A549 treated with dexamethasone at 1 μM for 4 hours (cell line): Measurements from ENCODE around the gene NFILZ. TPM values are rescaled to one million over a fixed set of nuclear protein-coding genes. Genes with fewer than 3 reads are reported as not detected.

Experiments used
- total RNA-seq: library from RNA; stranded (reverse); fragments of 200-300 nt; extraction: Qiagen RNA extraction; gene quantifications from 5 replicates; pipeline ENCODE4 v1.2.3, GENCODE V29; 2022

Gene NFILZ, protein sequence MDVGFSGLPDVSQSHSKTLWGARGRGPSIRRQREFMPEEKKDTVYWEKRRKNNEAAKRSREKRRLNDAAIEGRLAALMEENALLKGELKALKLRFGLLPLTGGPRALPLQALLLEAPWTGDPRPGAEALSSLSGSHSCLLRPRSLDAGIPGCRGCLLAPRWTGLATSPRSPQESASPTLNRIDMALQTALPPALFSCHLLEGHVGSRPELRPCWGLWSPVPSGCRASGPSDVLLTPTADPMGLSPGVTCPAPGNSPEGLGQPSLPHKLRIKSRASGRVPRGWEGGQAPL
- total RNA-seq: not detected in 5 replicates

DNA sequence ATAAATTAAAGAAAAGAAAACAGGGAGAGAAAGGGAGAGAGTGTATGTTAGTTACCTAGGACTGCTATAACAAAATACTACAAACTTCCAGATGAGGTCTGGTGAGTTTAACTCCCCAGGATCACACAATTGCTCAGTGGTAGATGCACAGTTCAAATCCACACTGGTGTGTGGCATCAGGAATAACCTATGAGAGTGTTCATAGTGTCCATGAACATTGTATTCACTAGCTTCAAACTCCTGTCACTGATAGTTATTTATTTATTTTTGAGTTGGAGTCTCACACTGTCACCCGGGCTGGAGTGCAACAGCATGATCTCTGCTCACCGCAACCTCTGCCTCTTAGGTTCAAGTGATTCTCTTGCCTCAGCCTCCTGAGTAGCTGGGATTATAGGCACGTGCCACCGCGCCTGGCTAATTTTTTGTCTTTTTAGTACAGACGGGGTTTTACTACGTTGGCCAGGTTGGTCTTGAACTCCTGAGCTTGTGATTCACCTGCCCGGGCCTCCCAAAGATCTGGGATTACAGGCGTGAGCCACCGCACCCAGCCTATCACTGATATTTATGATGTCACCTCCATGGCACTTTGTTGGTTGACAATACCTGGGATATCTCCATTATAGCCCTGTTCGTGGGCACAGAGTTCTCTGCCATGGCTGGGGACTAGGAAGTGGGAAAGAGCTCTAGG, at the start of gene NFILZ:
TSS of gene NFILZ (plus strand) at position 638 of the 688 bp plus-strand sequence. CDS start 46,133 bp downstream, outside the sequence.

DNA sequence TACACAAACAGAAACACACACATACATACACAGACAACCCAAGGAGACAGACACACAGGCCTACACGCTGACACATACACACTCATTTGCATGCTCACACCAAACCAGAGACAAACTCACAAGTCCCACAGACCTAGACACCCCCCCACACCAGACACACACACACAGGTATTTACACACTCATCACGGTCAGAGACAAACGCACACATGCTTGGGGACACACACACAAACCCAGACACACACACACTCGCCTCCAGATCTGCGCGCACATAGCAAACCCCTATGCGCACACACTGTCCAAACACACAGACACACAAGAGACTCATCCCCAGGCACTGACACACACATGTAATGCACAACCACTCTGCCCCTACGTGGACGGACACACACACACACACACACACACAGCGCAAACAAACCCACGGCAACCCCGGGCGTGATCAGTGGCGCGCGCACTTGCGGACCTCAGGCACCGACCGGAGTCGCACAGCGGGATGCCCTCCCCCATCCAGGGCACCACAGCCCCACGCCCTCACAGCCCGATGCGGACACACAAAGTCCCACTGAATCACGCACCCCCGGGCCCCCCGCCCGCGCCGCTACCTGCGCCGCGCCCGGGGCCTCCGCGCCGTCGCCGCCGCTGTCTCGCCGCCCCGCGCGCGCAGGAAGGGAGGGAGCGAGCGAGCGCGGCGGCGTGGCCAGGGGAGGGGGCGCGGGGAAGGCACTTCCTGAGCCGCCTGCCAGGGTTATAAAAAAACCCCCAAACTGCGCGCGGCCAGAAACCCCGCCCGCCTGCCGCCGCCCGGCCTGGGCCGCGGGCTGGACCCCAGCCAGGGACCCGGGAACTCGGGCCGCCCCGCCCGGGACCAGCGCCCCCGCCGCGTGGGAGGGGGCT, 20.1 kb upstream of the NFILZ start, which contains the start of gene ADAMTS10:
TSS of gene ADAMTS10 (minus strand) at position 675 of the 895 bp plus-strand sequence. CDS start 5,005 bp downstream, outside the sequence.

Other genes with a start within 250 kb of the NFILZ start
- gene RAB11B, start 240.3 kb upstream of the NFILZ start, total RNA-seq: 95.9 to 109 TPM (median 100 TPM) in 5 replicates
- 14.6 to 20.3 TPM (median 19.3 TPM) in 5 replicates for gene MARCHF2, start 217.3 kb upstream of the NFILZ start, total RNA-seq
- gene HNRNPM, start 185.7 kb upstream of the NFILZ start, total RNA-seq: 225 to 256 TPM (median 253 TPM) in 5 replicates
- 0.10 to 0.27 TPM (median 0.17 TPM) in 5 replicates for gene PRAM1, start 128.0 kb upstream of the NFILZ start, total RNA-seq
- gene ZNF414, start 116.5 kb upstream of the NFILZ start, total RNA-seq: 13.9 to 19.6 TPM (median 17.6 TPM) in 5 replicates
- gene MYO1F, start 53.2 kb upstream of the NFILZ start, total RNA-seq: 0.22 to 0.39 TPM (median 0.28 TPM) in 5 replicates
- 6.8 to 13.7 TPM (median 12.5 TPM) in 5 replicates for gene ADAMTS10, start 19.9 kb upstream of the NFILZ start, total RNA-seq
- not detected in 5 replicates for gene ACTL9, start 68.2 kb downstream of the NFILZ start, total RNA-seq
- not detected in 5 replicates for gene OR2Z1, start 91.0 kb downstream of the NFILZ start, total RNA-seq
- 5.7 to 8.2 TPM (median 6.9 TPM) in 5 replicates for gene ZNF558, start 201.7 kb downstream of the NFILZ start, total RNA-seq
- not detected in 5 replicates for gene MBD3L1, start 201.7 kb downstream of the NFILZ start, total RNA-seq